Mucosa of descending colon (tissue), 3 donors: ENCODE data around the gene IZUMO4. TPM values are rescaled to one million over a fixed set of nuclear protein-coding genes. Genes with fewer than 3 reads are reported as not detected.

Source experiments
- ATAC-seq: fragments of 200-7000 bp; cut with Tn5 transposase; one replicate; pipeline ENCODE4 v1.9.1; 2020; ENCODE audit warnings: mild to moderate bottlenecking, moderate library complexity
- DNase-seq, 3 donors: peaks; one replicate each; pipeline ENCODE4 v3.0.0-alpha.2; 2020
- H3K36me3 ChIP-seq: fragments of 200-600 bp; one replicate; pipeline ENCODE4 v1.8.0; 2021; ENCODE audit warnings: low read depth, mild to moderate bottlenecking
- H3K4me1 ChIP-seq: fragments of 200-600 bp; one replicate; pipeline ENCODE4 v1.8.0; 2021; ENCODE audit warnings: low read depth, mild to moderate bottlenecking
- H3K4me3 ChIP-seq: fragments of 200-600 bp; one replicate; pipeline ENCODE4 v1.8.0; 2021; ENCODE audit warnings: mild to moderate bottlenecking
- H3K9me3 ChIP-seq: fragments of 200-600 bp; one replicate; pipeline ENCODE4 v1.8.0; 2021; ENCODE audit warnings: mild to moderate bottlenecking
- CTCF ChIP-seq: fragments of 200-600 bp; IDR thresholded peaks from one replicate; pipeline ENCODE4 v1.8.0; 2022; ENCODE audit warnings: antibody characterized with exemption, mild to moderate bottlenecking
- intact Hi-C, 2 donors: fragments of 100-400 bp; cut with DNase I in 1 of 2; cut with micrococcal nuclease in 1 of 2; formaldehyde crosslinking; loops; one replicate each; pipeline versions ENCODE4 v1.11.0 to v1.11.1; 2022; cut with DNase I, micrococcal nuclease
- total RNA-seq, 3 donors: library from RNA; stranded (reverse); fragmentation: NEBNext Ultra II Directional in 2 of 3; extraction: Animal tissue kit (Norgen Biotek cat#: 25700) in 2 of 3; gene quantifications; one replicate each; pipeline versions ENCODE4 v1.2.1 to v1.2.4, GENCODE V29; 2021 to 2023
- donor health status: DM: no; HTN: no; CAD: no; lungs with moderate emphysema.
- donor health status: DM: no; HTN: no; CAD: no.
- donor health status: DM: no; HTN: yes; CAD: no.

Gene IZUMO4
- total RNA-seq, 3 donors from 2014 or later = 2.2 to 5.3 (median 3.4) TPM

GRCh38 chr19:2099054-2099501 is 2.4 kb downstream of the IZUMO4 start:
- Histone ChIP-seq H3K4me1 (peaks cover 15% of the 10 kb centered on the region), H3K36me3 (no peaks in the 10 kb centered on the region), H3K4me3 (no peak overlapping the region), H3K9me3 (no peaks in the 10 kb centered on the region)
- intact Hi-C loops = no loop called here
- ATAC-seq (no peak), DNase-seq (no peak)
- no peak for TF ChIP-seq CTCF

GRCh38 chr19:2099937-2100718 is 3.4 kb downstream of the IZUMO4 start:
- ATAC-seq = no peak
- intact Hi-C loops = no loop called here

GRCh38 chr19:2100719-2101061 is 4.0 kb downstream of the IZUMO4 start:
- intact Hi-C loops = no loop called here
- H3K36me3 ChIP-seq = no peaks in the 10 kb centered on the region
- ATAC-seq = no peak

More at GRCh38 chr19:2099937-2100718, 3.4 kb downstream of the IZUMO4 start:
- H3K9me3 ChIP-seq = no peaks in the 10 kb centered on the region
- no peaks in the 10 kb centered on the region for H3K36me3 ChIP-seq
- peaks cover 11% of the 10 kb centered on the region for H3K4me1 ChIP-seq
- no peak overlapping the region for H3K4me3 ChIP-seq
- no peak for TF ChIP-seq CTCF
- no peak for DNase-seq

GRCh38 chr19:2101417-2102335 is 5.0 kb downstream of the IZUMO4 start:
- peaks cover 2% of the 10 kb centered on the region for H3K9me3 ChIP-seq
- no peaks in the 10 kb centered on the region for H3K36me3 ChIP-seq

More at GRCh38 chr19:2100719-2101061, 4.0 kb downstream of the IZUMO4 start:
- no peak for DNase-seq
- TF ChIP-seq CTCF = no peak
- Histone ChIP-seq H3K4me1 (peaks cover 8% of the 10 kb centered on the region), H3K4me3 (no peak overlapping the region), H3K9me3 (peaks cover 2% of the 10 kb centered on the region)

More at GRCh38 chr19:2101417-2102335, 5.0 kb downstream of the IZUMO4 start:
- ATAC-seq = no peak
- intact Hi-C loops = no loop called here
- no peak overlapping the region for H3K4me3 ChIP-seq
- peaks cover 8% of the 10 kb centered on the region for H3K4me1 ChIP-seq
- no peak for TF ChIP-seq CTCF
- no peak for DNase-seq
